ENCODE data around the gene SIN3A.

- no peak for TF ChIP-seq CTCF (IDR thresholded peaks at IDR 0.05)
- no peak for TF ChIP-seq POLR2A (IDR thresholded peaks at IDR 0.05)
These were observed 14.6 kb downstream of the SIN3A start for GRCh38 chr15:75436881-75437280.

Data from Peyer's patch (tissue), 4 donors.